BLaER1 treated with 17β-estradiol and CSF1 and Interleukin-3, amounts not matched to agents 10 nM and 100 nM (cell line): ENCODE results near the gene HERC3.

Experiments used
- H3K27ac ChIP-seq, 11 experiments: shearing (Covaris generic); formaldehyde crosslinking; 2 replicates each; pipeline ENCODE4 v1.8.1; 2022
- H3K27me3 ChIP-seq, 11 experiments: shearing (Covaris generic); formaldehyde crosslinking; 2 replicates each; pipeline ENCODE4 v1.8.1; 2022
- H3K36me3 ChIP-seq, 11 experiments: shearing (Covaris generic); formaldehyde crosslinking; 2 replicates each; pipeline ENCODE4 v1.8.1; 2022
- H3K4me1 ChIP-seq, 10 experiments: shearing (Covaris generic); formaldehyde crosslinking; 2 replicates each; pipeline ENCODE4 v1.8.1; 2022
- H3K4me2 ChIP-seq, 11 experiments: shearing (Covaris generic); formaldehyde crosslinking; 2 replicates each; pipeline ENCODE4 v1.8.1; 2022
- H3K4me3 ChIP-seq, 10 experiments: shearing (Covaris generic); formaldehyde crosslinking; 2 replicates each; pipeline ENCODE4 v1.8.1; 2022
- H3K9ac ChIP-seq, 11 experiments: shearing (Covaris generic); formaldehyde crosslinking; 2 replicates each; pipeline ENCODE4 v1.8.1; 2022
- H3K9me3 ChIP-seq, 11 experiments: shearing (Covaris generic); formaldehyde crosslinking; replicated peaks in 1 of 11; 2 replicates each; pipeline ENCODE4 v1.8.1; 2022
- H4K20me1 ChIP-seq, 11 experiments: shearing (Covaris generic); formaldehyde crosslinking; 2 replicates each; pipeline ENCODE4 v1.8.1; 2022
- Cebpa-rat ChIP-seq, 11 experiments: shearing (Covaris generic); IDR thresholded peaks; 2 replicates each; pipeline ENCODE4 v1.8.1; 2022

The HERC3 gene

DNA sequence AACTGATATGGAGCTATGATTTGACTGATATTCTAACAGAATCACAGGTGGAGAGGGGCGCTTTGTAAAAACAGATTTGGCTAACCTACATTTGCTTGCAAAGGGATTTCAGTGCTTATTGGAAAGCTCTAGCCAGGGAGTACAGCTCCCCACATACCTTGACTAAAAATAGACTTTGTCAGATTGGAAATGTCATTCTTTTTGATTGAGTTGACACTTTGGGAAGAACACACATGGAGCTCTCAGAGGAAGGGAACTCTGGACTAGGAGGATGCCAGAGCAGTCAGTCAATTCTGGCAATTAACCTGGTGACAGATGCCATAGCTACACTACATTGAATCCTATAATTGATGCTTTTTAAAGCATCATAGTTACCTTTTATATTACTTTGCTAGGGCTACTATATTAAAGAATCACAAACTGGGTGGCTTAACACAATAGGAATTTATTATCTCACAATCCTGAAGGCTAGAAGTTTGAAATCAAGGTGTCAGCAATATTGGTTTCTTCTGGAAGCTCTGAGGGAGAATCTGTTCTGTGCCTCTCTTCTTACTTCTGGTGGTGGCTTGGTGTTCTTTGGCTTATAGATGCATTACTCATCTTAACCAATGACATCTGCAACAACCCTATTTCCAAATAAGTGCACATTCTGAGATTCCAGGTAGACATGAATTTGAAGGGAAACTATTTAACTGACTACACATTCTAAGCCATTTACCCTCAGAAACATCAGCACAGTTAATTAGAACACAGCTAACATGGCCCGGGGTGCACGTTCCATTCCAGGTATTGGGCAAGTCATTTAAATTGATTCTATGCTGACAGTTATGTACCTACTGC is 8.4 kb upstream of the HERC3 start:
- no peak overlapping the region for H3K9ac ChIP-seq
- no peak overlapping the region for H3K4me2 ChIP-seq
- no peak overlapping the region for H3K27ac ChIP-seq
- no peaks in the 10 kb centered on the region for H3K36me3 ChIP-seq
- no peak overlapping the region for H3K4me3 ChIP-seq
- no peaks in the 10 kb centered on the region for H3K9me3 ChIP-seq
- H3K27me3 ChIP-seq = no peaks in the 10 kb centered on the region
- no peak for TF ChIP-seq Cebpa-rat (IDR thresholded peaks at IDR 0.05)
- no peaks in the 10 kb centered on the region for H4K20me1 ChIP-seq
- H3K4me1 ChIP-seq = no peaks in the 10 kb centered on the region

DNA sequence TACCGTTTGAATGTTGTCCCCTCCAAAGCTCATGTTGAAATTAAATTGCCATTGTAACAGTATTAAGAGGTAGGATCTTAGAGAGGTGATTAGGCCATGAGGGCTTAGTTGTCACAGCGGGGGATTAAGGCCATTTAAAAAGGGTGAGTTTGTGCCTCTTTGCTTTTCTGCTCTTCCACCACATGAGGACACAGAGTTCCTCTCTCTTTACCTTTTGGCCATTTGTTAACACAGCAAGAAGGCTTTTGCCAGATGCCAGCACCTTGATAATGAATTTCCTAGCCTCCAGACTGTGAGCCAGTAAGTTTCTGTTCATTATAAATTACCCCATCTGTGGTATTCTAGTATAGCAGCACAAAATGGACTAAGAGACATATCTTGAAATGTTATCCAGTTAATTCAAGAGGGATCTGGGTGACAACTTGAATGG is 7.8 kb upstream of the HERC3 start:
- Histone ChIP-seq H3K4me3 (no peak overlapping the region), H3K4me1 (no peaks in the 10 kb centered on the region), H3K4me2 (no peak overlapping the region), H3K9me3 (no peaks in the 10 kb centered on the region), H4K20me1 (no peaks in the 10 kb centered on the region), H3K27me3 (no peaks in the 10 kb centered on the region), H3K36me3 (no peaks in the 10 kb centered on the region), H3K9ac (no peak overlapping the region), H3K27ac (no peak overlapping the region)
- TF ChIP-seq Cebpa-rat (IDR thresholded peaks at IDR 0.05) = no peak

DNA sequence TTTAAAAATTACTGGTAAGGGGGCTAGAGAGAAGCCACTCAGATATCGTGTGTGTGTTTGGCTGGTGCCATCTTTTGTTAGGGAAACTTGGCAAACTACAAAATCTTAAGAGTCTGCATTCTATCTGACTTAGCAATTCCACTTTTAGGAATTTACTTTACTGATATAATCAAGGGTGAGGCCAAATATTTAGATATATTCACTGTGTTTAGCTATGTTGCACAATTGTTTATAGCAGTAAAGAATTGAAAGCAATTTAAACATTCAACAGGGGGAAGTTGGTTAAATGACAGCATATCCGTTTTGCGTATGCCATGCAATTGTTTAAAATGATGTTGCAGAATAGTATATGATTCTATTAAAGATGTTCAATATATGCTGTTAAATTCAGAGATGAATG is 6.4 kb upstream of the HERC3 start:
- no peaks in the 10 kb centered on the region for H4K20me1 ChIP-seq
- no peaks in the 10 kb centered on the region for H3K9me3 ChIP-seq
- no peaks in the 10 kb centered on the region for H3K36me3 ChIP-seq
- H3K4me3 ChIP-seq = no peak overlapping the region
- no peak for TF ChIP-seq Cebpa-rat (IDR thresholded peaks at IDR 0.05)
- peaks cover 0 to 5% (median 2%) of the 10 kb centered on the region in 11 experiments; a peak in 10 of 22 replicates for H3K27me3 ChIP-seq
- no peak overlapping the region for H3K9ac ChIP-seq
- H3K27ac ChIP-seq = no peak overlapping the region
- no peak overlapping the region for H3K4me2 ChIP-seq
- H3K4me1 ChIP-seq = peaks cover 0 to 2% (median 0%) of the 10 kb centered on the region in 10 experiments; a peak in 8 of 20 replicates

DNA sequence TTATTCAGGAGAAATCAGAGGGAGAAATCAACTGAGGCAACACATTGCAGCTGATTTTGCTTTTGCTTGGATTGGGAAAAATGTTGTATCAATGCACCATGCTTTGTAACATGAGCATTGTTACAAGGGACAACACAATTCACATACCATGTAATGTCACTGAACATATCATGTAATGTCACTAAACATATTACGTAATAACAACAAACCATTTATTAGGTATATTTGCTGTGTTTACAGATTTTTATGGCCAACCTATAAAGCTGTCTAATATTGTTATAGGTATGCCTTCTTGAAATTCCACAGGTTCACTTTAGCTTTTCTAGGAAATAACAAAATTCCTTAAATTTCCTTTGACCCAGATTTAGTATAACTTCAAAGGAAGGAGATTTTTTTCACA is 5.0 kb upstream of the HERC3 start:
- Histone ChIP-seq H3K27me3 (peaks cover 0 to 12% (median 9%) of the 10 kb centered on the region in 11 experiments; a peak in 11 of 22 replicates), H3K27ac (no peak overlapping the region), H3K9ac (no peak overlapping the region), H3K9me3 (no peaks in the 10 kb centered on the region), H3K36me3 (no peaks in the 10 kb centered on the region), H3K4me1 (peaks cover 5 to 11% (median 7%) of the 10 kb centered on the region in 10 experiments; a peak in 16 of 20 replicates), H4K20me1 (no peaks in the 10 kb centered on the region), H3K4me3 (no peak overlapping the region), H3K4me2 (no peak overlapping the region)
- TF ChIP-seq Cebpa-rat (IDR thresholded peaks at IDR 0.05) = peak in 3 of 11 experiments; percentile 18 to 72 (median 38); a peak in 4 of 22 replicates

- H3K4me3 ChIP-seq = peak overlapping the region; percentile 83 to 98 (median 90)
- H3K9ac ChIP-seq = peak overlapping the region; percentile 83 to 93 (median 89)
- H3K27me3 ChIP-seq = peaks cover 0 to 12% (median 9%) of the 10 kb centered on the region in 11 experiments; a peak in 11 of 22 replicates
- H3K9me3 ChIP-seq = no peaks in the 10 kb centered on the region
- H4K20me1 ChIP-seq = peaks cover 0 to 46% (median 16%) of the 10 kb centered on the region in 11 experiments; a peak in 14 of 22 replicates
- H3K27ac ChIP-seq = peak overlapping the region; percentile 61 to 91 (median 80)
- H3K4me2 ChIP-seq = peak overlapping the region; percentile 84 to 96 (median 92)
- H3K4me1 ChIP-seq = peaks cover 10 to 26% (median 15%) of the 10 kb centered on the region in 10 experiments; a peak in 16 of 20 replicates
- peaks cover 11 to 26% (median 22%) of the 10 kb centered on the region in 11 experiments for H3K36me3 ChIP-seq
- no peak for TF ChIP-seq Cebpa-rat (IDR thresholded peaks at IDR 0.05)
Observed at GRCh38 chr4:88592600-88593448, 544 bp downstream of the HERC3 start.

DNA sequence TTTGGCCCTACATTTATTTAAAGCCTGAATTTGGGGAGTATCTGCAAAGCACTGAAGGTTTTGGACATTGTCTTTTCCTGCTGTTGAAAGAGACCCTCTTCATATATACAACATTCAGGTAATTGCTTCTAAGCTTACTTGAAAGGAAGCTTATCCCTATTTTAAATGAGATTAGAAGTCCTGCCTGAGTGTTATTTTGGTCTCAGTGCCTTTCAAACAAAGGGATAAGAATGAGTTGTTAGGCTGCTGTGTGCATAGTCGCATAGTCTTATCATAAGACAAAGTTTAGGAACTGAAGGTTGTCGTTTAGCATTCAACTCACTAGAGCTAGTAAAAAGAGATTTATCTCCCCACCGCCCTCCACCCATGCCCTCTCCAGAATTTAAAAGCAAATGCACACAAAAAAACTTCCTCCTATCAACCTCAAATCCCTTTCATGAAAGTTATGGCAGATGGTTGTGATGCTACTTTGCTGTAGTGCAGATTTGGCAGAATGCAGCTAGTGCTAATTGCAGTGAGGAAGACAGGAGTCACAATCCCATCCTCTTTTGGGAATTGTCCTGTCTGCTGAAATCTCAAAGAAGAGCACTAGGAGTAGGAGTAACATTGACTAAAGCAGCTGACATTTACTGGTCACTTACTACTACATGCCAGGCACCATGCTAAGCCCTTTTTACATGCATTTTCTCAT is 5.8 kb downstream of the HERC3 start:
- Histone ChIP-seq H3K27me3 (no peaks in the 10 kb centered on the region), H3K9ac (no peak overlapping the region), H3K4me2 (peak overlapping the region in 5 of 11 experiments; percentile 0 to 35 (median 19); a peak in 2 of 22 replicates), H3K27ac (no peak overlapping the region), H4K20me1 (peaks cover 0 to 70% (median 15%) of the 10 kb centered on the region in 11 experiments; a peak in 14 of 22 replicates), H3K4me3 (no peak overlapping the region), H3K9me3 (peaks cover 0 to 15% (median 10%) of the 10 kb centered on the region in 11 experiments; a peak in 11 of 22 replicates), H3K4me1 (peaks cover 12 to 24% (median 15%) of the 10 kb centered on the region in 10 experiments; a peak in 16 of 20 replicates), H3K36me3 (peaks cover 16 to 77% (median 46%) of the 10 kb centered on the region in 11 experiments)
- no peak for TF ChIP-seq Cebpa-rat (IDR thresholded peaks at IDR 0.05)

DNA sequence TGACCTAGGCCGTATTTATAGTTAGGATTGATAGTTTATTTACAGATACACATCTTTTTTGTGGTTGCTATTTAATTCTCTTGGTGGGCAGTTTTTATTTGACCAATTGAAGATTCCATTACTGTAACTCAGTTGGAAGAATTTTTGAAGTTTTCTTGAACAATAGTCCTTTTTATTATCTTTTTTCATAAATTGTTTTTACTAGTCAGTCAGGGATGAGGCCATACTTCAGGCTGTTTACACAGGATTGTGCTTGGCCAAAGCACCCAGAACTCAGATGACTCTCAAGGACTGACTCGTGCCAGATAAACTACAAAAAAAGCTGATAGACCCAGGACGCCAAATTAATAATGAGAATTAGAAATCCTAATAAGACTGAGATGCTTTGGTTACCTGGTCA is 7.0 kb downstream of the HERC3 start:
- no peaks in the 10 kb centered on the region for H3K27me3 ChIP-seq
- no peak overlapping the region for H3K4me2 ChIP-seq
- no peak overlapping the region for H3K9ac ChIP-seq
- no peak overlapping the region for H3K4me3 ChIP-seq
- peaks cover 0 to 26% (median 18%) of the 10 kb centered on the region in 11 experiments; a peak in 15 of 22 replicates for H3K9me3 ChIP-seq
- peaks cover 3 to 14% (median 8%) of the 10 kb centered on the region in 10 experiments; a peak in 14 of 20 replicates for H3K4me1 ChIP-seq
- no peak overlapping the region for H3K27ac ChIP-seq
- H4K20me1 ChIP-seq = peaks cover 0 to 60% (median 6%) of the 10 kb centered on the region in 11 experiments; a peak in 13 of 22 replicates
- peaks cover 21 to 89% (median 51%) of the 10 kb centered on the region in 11 experiments for H3K36me3 ChIP-seq
- no peak for TF ChIP-seq Cebpa-rat (IDR thresholded peaks at IDR 0.05)

- Histone ChIP-seq H3K36me3 (peaks cover 22 to 93% (median 54%) of the 10 kb centered on the region in 11 experiments), H3K4me3 (no peak overlapping the region), H3K27ac (no peak overlapping the region), H3K9me3 (peaks cover 0 to 30% (median 19%) of the 10 kb centered on the region in 11 experiments; a peak in 15 of 22 replicates), H3K9ac (no peak overlapping the region), H3K4me2 (peak overlapping the region in 1 of 11 experiments; percentile 11; a peak in 1 of 22 replicates), H4K20me1 (peaks cover 0 to 57% (median 1%) of the 10 kb centered on the region in 11 experiments; a peak in 9 of 22 replicates), H3K27me3 (no peaks in the 10 kb centered on the region), H3K4me1 (peaks cover 0 to 11% (median 8%) of the 10 kb centered on the region in 10 experiments; a peak in 13 of 20 replicates)
- TF ChIP-seq Cebpa-rat (IDR thresholded peaks at IDR 0.05) = no peak
Observed at GRCh38 chr4:88599714-88600113, 7.4 kb downstream of the HERC3 start.
